Activated CD4-positive, alpha-beta T cell treated with anti-CD3 and anti-CD28 coated beads, Interleukin-2, Interleukin-4, amounts not matched to agents 100 ng/mL and 50 ng/mL, durations not matched to agents 16 hours and 8 hours (primary cell): ENCODE results near the gene CCT6A.
A peak's percentile ranks its signal among the peaks of the same experiment; 100 is the strongest.
"Not testable (repeated sequence)": the region's sequence is repeated elsewhere in the genome, so short reads cannot be mapped to it uniquely, and the experiment has no call there.

Experiments
- DNase-seq: peaks from one replicate; pipeline ENCODE4 v3.0.0-alpha.2; 2020; ENCODE audit warnings: low spot score

The CCT6A gene, protein sequence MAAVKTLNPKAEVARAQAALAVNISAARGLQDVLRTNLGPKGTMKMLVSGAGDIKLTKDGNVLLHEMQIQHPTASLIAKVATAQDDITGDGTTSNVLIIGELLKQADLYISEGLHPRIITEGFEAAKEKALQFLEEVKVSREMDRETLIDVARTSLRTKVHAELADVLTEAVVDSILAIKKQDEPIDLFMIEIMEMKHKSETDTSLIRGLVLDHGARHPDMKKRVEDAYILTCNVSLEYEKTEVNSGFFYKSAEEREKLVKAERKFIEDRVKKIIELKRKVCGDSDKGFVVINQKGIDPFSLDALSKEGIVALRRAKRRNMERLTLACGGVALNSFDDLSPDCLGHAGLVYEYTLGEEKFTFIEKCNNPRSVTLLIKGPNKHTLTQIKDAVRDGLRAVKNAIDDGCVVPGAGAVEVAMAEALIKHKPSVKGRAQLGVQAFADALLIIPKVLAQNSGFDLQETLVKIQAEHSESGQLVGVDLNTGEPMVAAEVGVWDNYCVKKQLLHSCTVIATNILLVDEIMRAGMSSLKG

DNA sequence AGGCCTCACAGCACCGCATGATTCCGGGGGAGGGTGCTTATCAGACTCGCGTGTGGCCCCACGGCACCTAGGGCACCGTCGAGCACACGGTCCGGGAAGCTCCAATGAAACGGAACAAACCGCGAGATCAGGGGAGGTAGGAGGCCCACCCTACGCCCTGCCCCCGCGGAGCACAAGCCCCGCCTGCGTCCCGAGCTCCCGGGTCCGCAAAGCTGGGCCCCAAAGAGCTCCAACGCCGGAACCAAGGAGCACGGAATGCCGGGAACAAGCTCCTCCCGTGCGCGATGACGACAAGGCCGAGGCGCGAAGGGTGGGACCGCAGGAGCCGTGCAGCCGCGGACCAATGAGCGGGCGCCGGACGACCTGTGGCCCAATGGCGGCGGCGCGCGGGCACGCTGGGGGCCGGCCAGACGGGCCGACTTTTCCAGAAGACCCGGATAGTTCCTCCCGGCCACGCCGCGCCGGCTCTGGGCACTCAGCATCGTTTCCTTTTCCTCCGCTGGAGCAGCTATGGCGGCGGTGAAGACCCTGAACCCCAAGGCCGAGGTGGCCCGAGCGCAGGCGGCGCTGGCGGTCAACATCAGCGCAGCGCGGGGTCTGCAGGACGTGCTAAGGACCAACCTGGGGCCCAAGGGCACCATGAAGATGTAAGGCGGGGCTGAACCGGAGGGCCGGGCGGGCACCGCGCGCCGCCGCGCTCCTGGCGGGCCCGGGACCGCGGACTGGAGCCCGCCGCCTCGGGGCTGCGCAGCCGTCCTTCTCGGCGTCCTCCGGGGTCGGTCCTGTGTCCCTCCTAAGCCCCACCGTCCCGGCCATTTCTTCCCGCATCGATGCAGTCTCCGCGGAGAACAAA is at the start of gene CCT6A, which contains the start of gene PSPH:
TSS of gene CCT6A (plus strand) at position 427 of the 853 bp plus-strand sequence. CDS start at position 511, 84 bp downstream.
TSS of gene PSPH (minus strand) at position 106 of the 853 bp plus-strand sequence. CDS start 30,232 bp downstream, outside the sequence.
- peak; percentile 97 for DNase-seq

DNA sequence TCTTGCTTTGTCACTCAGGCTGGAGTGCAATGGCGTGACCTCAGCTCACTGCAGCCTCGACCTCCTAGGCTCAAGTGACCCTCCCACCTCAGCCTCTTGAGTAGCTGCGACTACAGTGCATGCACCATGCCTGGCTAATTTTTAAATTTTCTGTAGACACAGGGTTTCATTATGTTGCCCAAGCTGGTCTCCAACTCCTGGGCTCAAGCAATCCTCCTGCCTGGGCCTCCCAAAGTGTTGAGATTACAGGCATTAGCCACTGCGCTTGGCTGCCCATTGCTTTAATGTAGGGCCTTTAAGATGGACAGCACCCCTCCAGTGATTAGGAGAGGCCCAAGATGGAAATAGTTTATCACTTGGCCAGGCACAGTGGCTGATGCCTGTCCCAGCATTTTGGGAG is 47.8 kb upstream of the CCT6A start:
- no peak for DNase-seq

DNA sequence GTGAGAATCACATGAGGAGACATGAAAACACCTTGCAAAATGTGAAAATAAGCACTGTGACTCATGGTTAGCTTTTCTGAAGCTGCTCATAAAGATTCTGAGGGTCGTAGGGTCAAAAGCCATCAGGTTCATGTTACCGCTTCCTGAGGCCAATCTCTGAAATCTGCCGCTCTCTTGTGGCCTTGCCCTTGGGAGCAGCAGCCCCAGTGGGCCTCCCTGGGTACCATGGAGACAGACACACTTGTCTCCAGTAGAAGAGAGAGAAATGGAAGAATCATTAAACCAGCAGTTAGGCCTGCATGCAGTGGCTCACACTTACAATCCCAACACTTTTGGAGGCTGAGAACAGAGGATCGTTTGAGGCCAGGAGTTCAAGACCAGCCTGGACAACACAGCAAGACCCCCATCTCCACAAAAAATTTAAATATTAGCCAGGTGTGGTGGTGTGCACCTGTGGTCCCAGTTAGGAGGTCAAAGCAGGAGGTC is 44.4 kb upstream of the CCT6A start:
- DNase-seq: no peak

DNA sequence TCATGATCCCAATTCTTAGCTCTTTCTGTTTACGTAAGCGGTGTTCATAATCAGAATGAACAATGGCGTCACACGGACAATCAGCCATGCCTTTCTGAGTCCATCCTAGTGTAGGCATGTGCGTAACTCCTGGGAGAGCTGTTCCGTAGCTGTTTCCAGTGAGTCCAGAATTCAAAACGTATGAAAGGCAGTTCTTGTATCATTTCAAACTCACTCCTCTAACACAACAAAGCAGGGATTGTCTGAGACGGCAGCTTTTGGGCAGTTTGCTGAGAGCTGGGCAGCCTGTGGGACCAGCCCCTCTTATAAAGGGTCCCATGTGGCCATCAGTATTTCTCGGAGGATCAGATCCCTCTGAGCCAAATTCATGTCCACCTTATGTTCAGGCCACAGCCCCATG is 43.7 kb upstream of the CCT6A start:
- no peak for DNase-seq

DNA sequence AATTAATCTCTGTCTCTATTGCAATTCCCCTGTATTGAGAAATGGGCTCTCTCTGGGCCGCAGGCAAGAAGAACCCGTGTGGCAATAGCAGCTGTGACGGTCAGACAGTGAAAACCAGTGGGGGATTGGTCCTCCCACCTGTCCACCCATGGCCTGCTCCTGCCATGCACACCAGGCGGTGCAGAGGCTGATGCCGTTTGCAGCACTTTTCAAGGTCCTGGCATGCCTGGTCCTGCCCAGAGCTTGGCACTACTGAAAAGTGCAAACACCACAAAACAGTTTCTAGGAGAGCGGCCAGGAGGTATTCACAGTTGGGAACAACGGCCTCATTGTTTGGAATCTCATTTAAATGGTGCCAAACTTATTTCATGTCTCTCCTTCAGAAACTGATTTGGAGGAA is 41.9 kb upstream of the CCT6A start:
- no peak for DNase-seq

DNA sequence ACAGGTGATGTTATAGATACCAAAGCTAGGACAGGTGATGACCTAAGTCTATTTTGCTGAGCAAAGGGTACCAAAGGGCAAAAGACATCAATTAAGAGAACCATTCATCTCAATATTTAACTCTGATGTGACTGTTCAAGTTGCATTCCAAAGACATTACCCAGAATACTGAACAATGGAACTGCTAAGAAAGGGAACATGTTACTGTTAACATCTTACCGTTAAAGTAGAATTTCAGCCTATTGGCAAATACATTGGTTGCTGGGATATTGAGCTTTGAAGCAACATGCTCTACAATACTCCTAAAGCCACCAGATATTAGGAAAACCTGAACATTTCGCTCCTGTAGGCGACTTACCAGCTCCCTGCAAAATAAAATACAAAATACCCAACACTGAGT is 34.5 kb upstream of the CCT6A start:
- not testable (repeated sequence) for DNase-seq

DNA sequence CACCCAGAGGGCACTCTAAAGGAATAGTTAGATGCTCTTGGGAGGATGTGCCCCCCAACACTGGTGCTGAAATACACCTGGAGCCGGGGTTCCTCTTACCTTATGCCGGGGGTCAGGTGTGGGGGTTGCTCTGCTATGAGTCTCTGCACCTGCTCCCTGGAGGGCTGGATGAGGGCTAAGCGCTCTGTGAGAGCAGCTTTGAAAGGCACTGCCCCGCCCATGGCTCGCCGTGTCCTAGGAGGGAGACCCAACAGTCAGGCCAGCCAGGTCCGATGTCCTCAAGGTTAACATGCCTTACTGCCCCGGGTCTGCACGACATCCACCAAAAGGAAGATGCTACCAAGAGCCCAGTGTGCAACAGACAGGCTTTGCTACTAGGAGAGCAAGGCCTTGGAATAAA is 32.1 kb upstream of the CCT6A start:
- no peak for DNase-seq

DNA sequence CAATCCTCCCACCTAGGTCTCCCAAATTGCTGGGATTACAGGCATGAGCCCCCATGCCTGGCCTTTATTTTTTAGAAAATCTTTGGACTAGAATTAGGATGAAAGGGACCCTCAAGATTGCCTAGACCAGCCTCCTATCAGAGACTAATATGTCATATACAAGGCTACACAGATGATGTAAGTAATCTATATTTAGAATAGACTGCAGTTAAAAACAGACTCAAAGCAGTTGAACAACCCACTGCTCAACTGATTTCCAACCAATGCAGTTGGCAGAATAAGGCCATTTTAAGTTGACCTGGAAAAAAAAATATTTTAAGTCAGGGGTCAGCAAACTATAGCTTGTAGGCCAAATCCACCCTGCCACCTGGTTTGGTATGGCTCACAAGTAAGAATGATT is 28.1 kb upstream of the CCT6A start:
- DNase-seq: no peak

DNA sequence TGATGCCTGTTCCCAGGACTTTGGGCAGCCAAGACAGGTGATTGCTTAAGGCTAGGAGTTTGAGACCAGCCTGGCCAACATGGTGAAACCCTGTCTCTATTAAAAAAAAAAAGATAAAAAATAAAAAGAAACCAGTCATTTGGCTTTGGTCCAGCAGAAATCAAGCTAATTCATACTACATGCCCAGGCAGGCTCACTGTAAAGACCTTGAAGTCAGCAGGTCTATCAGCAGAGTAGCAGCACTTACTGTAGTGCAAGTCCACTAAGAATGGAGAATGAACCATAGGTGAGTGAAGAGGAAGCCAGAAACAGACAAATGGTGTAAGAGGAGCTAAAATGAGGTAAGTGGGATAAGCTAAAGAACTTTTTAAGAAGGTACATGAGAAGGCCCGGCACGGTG is 25.0 kb upstream of the CCT6A start:
- no peak for DNase-seq

DNA sequence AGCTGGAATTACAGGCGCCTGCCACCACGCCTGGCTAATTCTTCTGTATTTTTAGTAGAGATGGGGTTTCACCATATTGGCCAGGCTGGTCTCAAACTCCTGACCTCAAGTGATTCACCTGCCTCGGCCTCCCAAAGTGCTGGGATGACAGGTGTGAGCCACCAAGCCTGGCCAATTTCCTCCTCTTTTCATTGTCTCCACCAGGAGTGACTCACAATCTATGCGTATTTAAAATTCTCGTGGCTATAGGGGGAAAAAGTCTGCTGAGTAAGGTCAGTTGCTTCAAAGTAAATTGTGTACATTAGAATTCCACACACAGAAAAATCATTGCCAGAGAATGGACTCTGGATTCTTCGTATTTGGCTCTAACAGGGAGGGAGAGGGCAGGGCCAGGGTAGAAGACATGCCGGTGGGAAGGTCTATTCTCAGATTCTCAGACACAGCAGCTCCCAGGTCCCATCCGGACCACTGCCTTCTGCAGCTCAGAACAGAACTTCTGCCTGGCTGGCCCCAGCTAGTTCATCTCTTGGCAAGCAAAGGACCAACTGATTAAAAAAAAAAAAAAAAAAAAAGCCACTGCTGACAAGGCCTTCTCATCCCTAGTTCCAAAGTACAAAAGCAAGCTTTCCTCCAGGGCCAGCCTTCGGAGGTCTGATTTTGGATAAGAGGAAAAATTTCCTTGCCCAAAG is 22.5 kb upstream of the CCT6A start:
- no peak for DNase-seq

DNA sequence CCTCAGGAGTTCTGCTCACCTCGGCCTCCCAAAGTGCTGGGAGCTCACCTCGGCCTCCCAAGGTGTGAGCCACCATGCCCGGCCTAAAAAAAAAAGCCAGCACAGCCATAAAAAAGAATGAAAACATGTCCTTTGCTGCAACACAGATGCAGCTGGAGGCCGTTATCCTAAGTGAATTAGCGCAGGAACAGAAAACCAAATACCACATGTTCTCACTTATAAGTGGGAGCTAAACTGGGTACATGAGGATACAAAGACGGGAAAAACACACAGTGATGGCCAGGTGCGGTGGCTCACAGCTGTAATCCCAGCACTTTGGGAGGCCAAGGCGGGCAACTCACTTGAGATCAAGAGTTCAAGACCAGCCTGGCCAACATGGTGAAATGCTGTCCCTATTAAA is 21.2 kb upstream of the CCT6A start:
- no peak for DNase-seq

DNA sequence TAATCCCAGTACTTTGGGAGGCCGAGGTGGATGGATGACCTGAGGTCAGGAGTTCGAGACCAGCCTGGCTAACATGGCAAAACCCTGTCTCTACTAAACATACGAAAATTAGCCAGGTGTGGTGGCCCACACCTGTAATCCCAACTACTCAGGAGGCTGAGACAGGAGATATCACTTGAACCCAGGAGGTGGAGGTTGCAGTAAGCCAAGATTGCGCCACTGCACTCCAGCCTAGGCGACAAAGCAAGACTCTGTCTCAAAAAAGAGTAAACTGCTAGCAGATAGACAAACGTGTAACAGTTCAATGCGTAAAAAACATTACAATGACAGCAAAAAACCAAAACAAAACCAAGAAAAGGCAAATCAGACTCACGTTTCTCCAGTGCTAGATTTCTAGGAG is 20.0 kb upstream of the CCT6A start:
- not testable (repeated sequence) for DNase-seq

DNA sequence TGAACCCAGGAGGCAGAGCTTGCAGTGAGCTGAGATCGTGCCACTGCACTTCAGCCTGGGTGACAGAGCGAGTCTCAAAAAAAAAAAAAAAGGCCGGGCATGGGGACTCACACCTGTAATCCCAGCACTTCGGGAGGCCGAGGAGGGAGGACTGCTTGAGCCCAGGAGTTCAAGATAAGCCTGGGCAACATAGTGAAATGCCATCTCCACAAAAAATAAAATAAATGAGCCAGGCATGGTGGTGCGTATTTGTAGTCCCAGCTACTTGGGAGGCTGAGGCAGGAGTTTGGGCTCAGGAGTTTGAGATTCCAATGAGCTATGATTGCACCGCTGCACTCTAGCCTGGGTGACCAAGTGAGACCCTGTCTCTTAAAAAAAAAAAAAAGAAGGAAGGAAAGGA is 19.0 kb upstream of the CCT6A start:
- not testable (repeated sequence) for DNase-seq

DNA sequence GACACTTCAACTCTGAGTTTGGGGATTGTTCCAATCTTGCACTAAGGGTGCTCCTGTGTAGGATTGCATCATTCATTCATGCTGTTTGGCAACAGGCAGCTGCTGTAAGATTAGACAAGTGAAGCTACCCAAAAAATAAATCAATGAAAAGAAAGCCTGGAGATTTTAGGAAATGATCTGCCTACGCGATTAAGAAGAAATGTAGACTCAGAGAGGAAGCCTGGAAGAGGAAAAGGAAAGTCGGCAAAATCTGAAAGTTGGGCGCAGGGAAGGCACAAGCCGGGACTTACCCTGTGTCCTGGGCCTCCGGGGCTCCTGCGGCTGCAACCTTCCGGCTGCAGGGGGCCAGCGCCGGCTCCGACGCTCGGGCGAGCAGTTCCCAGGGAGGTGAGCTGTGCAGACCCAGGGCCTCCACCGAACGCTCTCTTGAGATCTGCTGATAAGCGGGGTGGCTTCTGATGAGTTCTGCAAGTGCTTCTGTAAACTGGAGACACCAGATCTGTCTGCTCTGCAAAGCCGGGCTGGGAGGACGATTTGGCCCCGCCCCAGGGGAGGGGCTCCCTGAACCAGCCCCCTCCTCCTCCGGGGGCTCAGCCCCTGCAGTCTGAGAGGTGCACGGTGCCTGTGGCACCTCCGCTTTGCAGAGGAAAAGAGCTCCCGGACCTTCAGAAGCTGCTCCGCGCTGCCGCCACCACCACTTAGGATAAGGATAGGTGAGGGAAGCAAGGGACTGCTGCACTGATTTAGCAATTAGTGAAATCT is 17.7 kb upstream of the CCT6A start:
- DNase-seq: peak; percentile 83

DNA sequence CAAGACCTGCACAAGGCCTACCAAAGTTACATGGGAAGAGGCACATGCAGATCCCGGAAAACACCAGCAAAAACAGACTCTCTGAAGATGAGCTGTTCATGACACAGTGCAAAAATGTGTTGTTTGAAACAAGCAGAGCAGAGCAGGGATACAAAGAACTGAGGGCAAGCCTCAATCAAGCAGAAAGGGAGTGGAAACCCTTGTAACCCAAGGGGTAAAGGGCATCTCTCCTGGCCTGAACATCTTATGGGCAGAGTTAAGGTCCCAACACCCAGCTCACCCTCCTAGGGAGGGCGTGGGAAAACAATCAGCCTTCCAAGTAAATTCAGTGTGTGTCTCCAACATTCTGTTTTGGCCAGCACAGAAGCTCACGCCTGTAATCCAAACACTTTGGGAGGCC is 10.8 kb upstream of the CCT6A start:
- no peak for DNase-seq

DNA sequence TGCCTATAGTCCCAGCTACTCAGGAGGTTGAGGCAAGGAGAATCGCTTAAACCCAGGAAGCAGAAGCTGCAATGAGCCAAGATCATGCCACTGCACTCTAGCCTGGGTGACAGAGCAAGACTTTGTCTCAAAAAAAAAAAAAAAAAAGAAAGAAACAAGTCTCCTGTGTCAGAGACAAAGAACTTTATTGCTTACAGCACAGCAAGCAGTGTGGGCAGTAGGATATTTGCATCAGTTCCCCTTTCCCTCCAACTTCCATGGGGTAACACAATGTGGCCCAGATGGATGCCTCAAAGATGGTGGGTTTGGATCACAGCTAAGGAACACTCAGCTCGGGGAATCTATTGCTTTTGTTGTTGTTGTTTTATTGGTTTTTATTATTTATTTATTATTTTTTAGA is 5.8 kb upstream of the CCT6A start:
- DNase-seq: not testable (repeated sequence)

DNA sequence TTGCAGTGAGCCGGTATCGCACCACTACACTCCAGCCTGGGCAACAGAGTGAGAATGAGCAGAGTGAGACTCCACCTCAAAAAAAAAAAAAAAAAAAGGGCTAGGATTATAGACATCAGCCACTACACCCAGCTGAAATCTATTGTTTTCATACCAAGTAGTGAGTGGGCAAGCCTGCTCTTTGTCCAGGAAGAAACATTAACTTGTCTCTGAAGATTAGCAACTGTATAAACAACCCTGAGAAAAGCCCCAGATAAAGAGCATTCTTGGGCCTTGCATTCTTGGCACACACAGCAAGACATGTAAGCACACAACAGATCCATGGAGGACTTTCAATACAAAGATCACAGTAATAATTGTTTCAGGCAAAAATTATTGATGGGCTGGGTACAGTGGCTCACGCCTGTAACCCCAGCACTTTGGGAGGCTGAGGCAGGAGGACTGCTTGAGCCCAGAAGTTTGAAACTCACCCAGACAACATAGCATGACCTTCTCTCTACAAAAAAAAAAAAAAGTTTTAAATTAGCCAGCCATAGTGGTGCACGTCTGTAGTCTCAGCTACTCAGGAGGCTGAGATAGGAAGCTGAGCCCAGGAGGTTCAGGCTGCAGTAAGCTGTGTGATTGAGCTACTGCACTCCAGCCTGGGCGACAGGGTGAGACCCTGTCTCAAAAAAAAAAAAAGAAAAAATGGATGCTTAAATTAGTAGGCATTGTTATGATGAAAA is 4.7 kb upstream of the CCT6A start:
- no peak for DNase-seq

DNA sequence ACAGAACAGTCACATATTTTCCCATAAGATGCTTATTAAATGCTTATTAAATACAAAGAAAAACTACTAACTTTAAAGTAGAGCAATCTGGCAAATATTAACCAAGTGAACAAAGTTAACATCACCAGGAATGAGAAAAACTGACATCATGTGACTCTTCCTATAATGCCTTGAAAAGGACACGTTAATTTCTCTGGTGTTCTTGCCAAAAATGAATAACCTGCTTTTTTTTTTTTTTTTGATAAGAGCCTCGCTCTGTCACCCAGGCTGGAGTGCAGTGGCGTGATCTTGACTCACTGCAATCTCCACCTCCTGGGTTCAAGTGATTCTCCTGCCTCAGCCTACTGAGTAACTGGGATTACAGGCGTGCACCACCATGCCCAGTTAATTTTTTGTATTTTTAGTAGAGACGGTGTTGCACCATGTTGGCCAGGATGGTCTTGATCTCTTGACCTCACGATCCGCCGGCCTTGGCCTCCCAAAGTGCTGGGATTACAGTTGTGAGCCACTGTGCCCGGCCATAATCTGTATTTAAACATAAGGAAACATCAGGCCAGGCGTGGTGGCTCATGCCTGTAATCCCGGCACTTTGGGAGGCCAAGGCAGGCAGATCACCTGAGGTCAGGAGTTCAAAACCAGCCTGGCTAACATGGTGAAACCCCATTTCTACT is 4.0 kb upstream of the CCT6A start:
- not testable (repeated sequence) for DNase-seq

DNA sequence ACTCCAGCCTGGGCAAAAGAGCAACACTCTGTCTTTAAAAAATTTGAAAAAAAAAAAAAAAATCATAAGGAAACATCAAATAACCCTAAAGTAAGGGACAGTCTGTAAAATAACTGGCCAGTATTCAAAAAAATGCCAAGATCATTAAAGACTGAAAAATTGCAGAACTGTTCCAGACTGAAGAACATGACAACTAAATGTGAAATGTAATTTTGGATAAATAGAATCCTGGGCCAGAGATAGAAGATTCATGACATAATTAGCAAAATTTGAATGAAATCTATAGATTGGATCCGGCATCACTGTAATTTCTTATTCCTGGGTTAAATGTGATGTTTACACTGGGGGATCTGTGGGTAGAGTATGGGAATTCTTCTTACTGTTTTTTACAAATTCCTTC is 3.3 kb upstream of the CCT6A start:
- DNase-seq: no peak

DNA sequence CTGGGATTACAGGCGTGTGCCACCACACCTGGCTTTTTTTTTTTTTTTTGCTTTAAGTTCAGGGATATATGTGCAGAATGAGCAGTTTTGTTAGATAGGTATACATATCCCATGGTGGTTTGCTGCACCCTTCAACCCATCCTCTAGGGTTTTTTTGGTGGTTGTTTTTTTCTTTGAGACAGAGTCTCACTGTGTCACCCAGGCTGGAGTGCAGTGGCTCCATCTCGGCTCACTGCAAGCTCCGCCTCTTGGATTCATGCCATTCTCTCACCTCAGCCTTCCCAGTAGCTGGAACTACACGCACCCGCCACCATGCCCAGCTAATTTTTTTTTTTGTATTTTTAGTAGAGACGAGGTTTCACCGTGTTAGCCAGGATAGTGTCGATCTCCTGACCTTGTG is 2.8 kb upstream of the CCT6A start:
- DNase-seq: peak; percentile 11
